Neural cell (in vitro differentiated cells): Measurements from ENCODE around the gene TK2. TPM values are rescaled to one million over a fixed set of nuclear protein-coding genes. Genes with fewer than 3 reads are reported as not detected.

Experiments
- H2AFZ ChIP-seq: fragments of 200-600, 300-800 bp; sonication (generic), shearing (Covaris generic); 2 replicates; pipeline ENCODE4 v1.6.0; 2014; ENCODE audit warnings: low read depth, mild to moderate bottlenecking, antibody characterized with exemption, low read length, moderate library complexity
- H3F3A ChIP-seq: fragments of 200-600 bp; shearing (Covaris generic); 2 replicates; pipeline ENCODE4 v1.6.1; 2016; ENCODE audit warnings: mild to moderate bottlenecking, moderate library complexity, mixed read lengths, antibody characterized with exemption, low read length; ENCODE audit not compliant: insufficient read depth, poor library complexity, severe bottlenecking
- H3K27ac ChIP-seq: fragments of 200-600, 300-800 bp; sonication (generic), shearing (Covaris generic); 2 replicates; pipeline ENCODE4 v1.5.1; 2014; ENCODE audit warnings: mild to moderate bottlenecking, low read length, moderate library complexity
- H3K27me3 ChIP-seq: fragments of 300-800, 200-600 bp; sonication (generic), shearing (Covaris generic); 2 replicates; pipeline ENCODE4 v1.6.0; 2014; ENCODE audit warnings: mild to moderate bottlenecking, low read depth, low read length, moderate library complexity; ENCODE audit not compliant: insufficient read depth
- H3K36me3 ChIP-seq: fragments of 300-800, 200-600 bp; sonication (generic), shearing (Covaris generic); 2 replicates; pipeline ENCODE4 v1.5.1; 2014; ENCODE audit warnings: mild to moderate bottlenecking, antibody characterized with exemption, low read length, moderate library complexity; ENCODE audit not compliant: insufficient read depth
- H3K4me2 ChIP-seq: fragments of 300-800, 200-600 bp; sonication (generic), shearing (Covaris generic); 2 replicates; pipeline ENCODE4 v1.6.0; 2014; ENCODE audit warnings: mild to moderate bottlenecking, low read length
- H3K4me3 ChIP-seq: fragments of 300-800, 200-600 bp; sonication (generic), shearing (Covaris generic); 2 replicates; pipeline ENCODE4 v1.5.1; 2014; ENCODE audit warnings: mild to moderate bottlenecking, low read length, moderate library complexity
- H3K79me2 ChIP-seq: fragments of 200-600 bp; shearing (Covaris generic); replicated peaks from 2 replicates; pipeline ENCODE4 v1.6.0; 2014; ENCODE audit warnings: mild to moderate bottlenecking, low read length, moderate library complexity; ENCODE audit not compliant: insufficient read depth
- H3K9ac ChIP-seq: fragments of 300-800, 200-600 bp; sonication (generic), shearing (Covaris generic); 2 replicates; pipeline ENCODE4 v1.6.1; 2016; ENCODE audit warnings: mild to moderate bottlenecking, low read length, mixed read lengths
- H3K9me2 ChIP-seq: fragments of 200-600 bp; shearing (Covaris generic); 2 replicates; pipeline ENCODE4 v1.6.1; 2016; ENCODE audit warnings: mild to moderate bottlenecking, low read length, mixed read lengths; ENCODE audit not compliant: insufficient read depth
- H3K9me3 ChIP-seq: fragments of 200-600, 300-800 bp; sonication (generic), shearing (Covaris generic); 2 replicates; pipeline ENCODE4 v1.6.1; 2016; ENCODE audit warnings: mild to moderate bottlenecking, mixed run types, low read length, moderate library complexity, mixed read lengths
- H4K20me1 ChIP-seq: fragments of 200-600 bp; shearing (Covaris generic); 2 replicates; pipeline ENCODE4 v1.6.1; 2016; ENCODE audit warnings: mild to moderate bottlenecking, mixed run types; ENCODE audit not compliant: insufficient read depth
- CTCF ChIP-seq: fragments of 450-650 bp; IDR thresholded peaks from 2 replicates; pipeline ENCODE4 v1.5.1; 2014; ENCODE audit warnings: antibody characterized with exemption, mild to moderate bottlenecking, moderate library complexity; ENCODE audit not compliant: poor library complexity, severe bottlenecking
- EZH2 ChIP-seq: fragments of 200-600, 300-800 bp; shearing (Covaris generic), sonication (generic); IDR thresholded peaks from 2 replicates; pipeline ENCODE4 v1.6.1; 2014; ENCODE audit warnings: antibody characterized with exemption, low read length, borderline replicate concordance, mild to moderate bottlenecking; ENCODE audit not compliant: insufficient read depth, poor library complexity, severe bottlenecking
- MXI1 ChIP-seq: fragments of 450-650 bp; conservative IDR thresholded peaks from 2 replicates; pipeline ENCODE4 v1.6.1; 2014; ENCODE audit warnings: antibody characterized with exemption, mild to moderate bottlenecking; ENCODE audit not compliant: poor library complexity, severe bottlenecking
- POLR2AphosphoS5 ChIP-seq: IDR thresholded peaks from 2 replicates; pipeline ENCODE4 v1.6.1; 2012
- RAD21 ChIP-seq: fragments of 450-650 bp; conservative IDR thresholded peaks from 2 replicates; pipeline ENCODE4 v1.6.1; 2014; ENCODE audit warnings: antibody characterized with exemption, mild to moderate bottlenecking, moderate library complexity
- REST ChIP-seq: IDR thresholded peaks from 2 replicates; pipeline ENCODE4 v1.6.1; 2012; ENCODE audit warnings: borderline replicate concordance
- SMC3 ChIP-seq: fragments of 450-650 bp; conservative IDR thresholded peaks from 2 replicates; pipeline ENCODE4 v1.6.1; 2014; ENCODE audit warnings: antibody characterized with exemption, mild to moderate bottlenecking, moderate library complexity; ENCODE audit not compliant: poor library complexity
- TAF1 ChIP-seq: IDR thresholded peaks from 2 replicates; pipeline ENCODE4 v1.6.1; 2012; ENCODE audit warnings: low read depth
- polyA plus RNA-seq: library from polyadenylated mRNA; depleted of rRNA; stranded (reverse); fragments of >200 nt; gene quantifications from 2 replicates; pipeline ENCODE4 v1.2.3, GENCODE V29; 2014

The TK2 gene
- polyA plus RNA-seq, 1 donor from 2014 or later = 15.9 TPM

GRCh38 chr16:66510298-66510697 lies 39.6 kb downstream of the TK2 start:
- no peak overlapping the region for H3K27ac ChIP-seq
- no peaks in the 10 kb centered on the region for H3K27me3 ChIP-seq

GRCh38 chr16:66509576-66509975 lies 40.3 kb downstream of the TK2 start:
- no peaks in the 10 kb centered on the region for H3F3A ChIP-seq
- no peaks in the 10 kb centered on the region for H3K79me2 ChIP-seq
- H4K20me1 ChIP-seq = no peaks in the 10 kb centered on the region
- H3K9me2 ChIP-seq = no peaks in the 10 kb centered on the region
- H3K9ac ChIP-seq = no peak overlapping the region
- H3K27ac ChIP-seq = no peak overlapping the region
- TF ChIP-seq RAD21 (no peak), REST (no peak), CTCF (no peak), TAF1 (no peak), MXI1 (no peak), EZH2 (no peak)
- H3K4me2 ChIP-seq = no peak overlapping the region
- H3K9me3 ChIP-seq = no peaks in the 10 kb centered on the region
- H3K27me3 ChIP-seq = no peaks in the 10 kb centered on the region
- no peak overlapping the region for H3K4me3 ChIP-seq
- H2AFZ ChIP-seq = no peak overlapping the region
- no peaks in the 10 kb centered on the region for H3K36me3 ChIP-seq

More at GRCh38 chr16:66510298-66510697, 39.6 kb downstream of the TK2 start:
- Histone ChIP-seq H3K79me2 (no peaks in the 10 kb centered on the region), H3F3A (no peaks in the 10 kb centered on the region), H3K36me3 (no peaks in the 10 kb centered on the region), H3K9me3 (no peaks in the 10 kb centered on the region), H3K9ac (no peak overlapping the region), H3K4me3 (no peak overlapping the region), H4K20me1 (no peaks in the 10 kb centered on the region), H3K9me2 (no peaks in the 10 kb centered on the region), H2AFZ (no peak overlapping the region), H3K4me2 (no peak overlapping the region)
- no peak for TF ChIP-seq REST
- TF ChIP-seq MXI1 = no peak
- TF ChIP-seq RAD21 = no peak
- no peak for TF ChIP-seq TAF1
- TF ChIP-seq POLR2AphosphoS5 = no peak
- no peak for TF ChIP-seq EZH2
- TF ChIP-seq SMC3 = no peak
